Bronchial epithelial cell (primary cell): ENCODE measurements around the gene ZBTB38. TPM values are rescaled to one million over a fixed set of nuclear protein-coding genes. Genes with fewer than 3 reads are reported as not detected.
A peak's percentile ranks its signal among the peaks of the same experiment; 100 is the strongest.

Source experiments
- DNase-seq: peaks from one replicate; pipeline ENCODE4 v3.0.0-alpha.2; 2010; ENCODE audit warnings: low read depth
- FAIRE-seq: peaks from 2 replicates; lab custom pipeline; 2011; peaks lifted over from hg19 to GRCh38; lab: Jason Lieb, UNC
- H3K27me3 ChIP-seq: 2 replicates; pipeline ENCODE4 v1.5.1; 2011; ENCODE audit warnings: low read length; ENCODE audit not compliant: control insufficient read depth, insufficient read depth
- H3K36me3 ChIP-seq: 2 replicates; pipeline ENCODE4 v1.5.1; 2011; ENCODE audit warnings: low read length; ENCODE audit not compliant: control insufficient read depth, insufficient read depth
- H3K4me3 ChIP-seq: 2 replicates; pipeline ENCODE4 v1.5.1; 2011; ENCODE audit warnings: mild to moderate bottlenecking, low read depth, low read length, control low read depth
- total RNA-seq: library from RNA; depleted of rRNA; stranded (reverse); fragments of >200 nt; gene quantifications from 2 replicates; pipeline ENCODE4 v1.2.1, GENCODE V29; 2014
- TF ChIP-seq, protein P1 (sequence below): IDR thresholded peaks from 2 replicates; pipeline ENCODE4 v1.5.1; 2011; ENCODE audit warnings: mild to moderate bottlenecking, moderate library complexity, low read length, control low read depth, inconsistent platforms; ENCODE audit not compliant: insufficient read depth, severe bottlenecking

Gene ZBTB38
- total RNA-seq, 1 donor from 2014 or later: 59.0 TPM

- Histone ChIP-seq H3K27me3 (no peaks in the 10 kb centered on the region), H3K36me3 (no peaks in the 10 kb centered on the region), H3K4me3 (no peak overlapping the region)
- no peak for DNase-seq
- TF ChIP-seq, protein P1, sequence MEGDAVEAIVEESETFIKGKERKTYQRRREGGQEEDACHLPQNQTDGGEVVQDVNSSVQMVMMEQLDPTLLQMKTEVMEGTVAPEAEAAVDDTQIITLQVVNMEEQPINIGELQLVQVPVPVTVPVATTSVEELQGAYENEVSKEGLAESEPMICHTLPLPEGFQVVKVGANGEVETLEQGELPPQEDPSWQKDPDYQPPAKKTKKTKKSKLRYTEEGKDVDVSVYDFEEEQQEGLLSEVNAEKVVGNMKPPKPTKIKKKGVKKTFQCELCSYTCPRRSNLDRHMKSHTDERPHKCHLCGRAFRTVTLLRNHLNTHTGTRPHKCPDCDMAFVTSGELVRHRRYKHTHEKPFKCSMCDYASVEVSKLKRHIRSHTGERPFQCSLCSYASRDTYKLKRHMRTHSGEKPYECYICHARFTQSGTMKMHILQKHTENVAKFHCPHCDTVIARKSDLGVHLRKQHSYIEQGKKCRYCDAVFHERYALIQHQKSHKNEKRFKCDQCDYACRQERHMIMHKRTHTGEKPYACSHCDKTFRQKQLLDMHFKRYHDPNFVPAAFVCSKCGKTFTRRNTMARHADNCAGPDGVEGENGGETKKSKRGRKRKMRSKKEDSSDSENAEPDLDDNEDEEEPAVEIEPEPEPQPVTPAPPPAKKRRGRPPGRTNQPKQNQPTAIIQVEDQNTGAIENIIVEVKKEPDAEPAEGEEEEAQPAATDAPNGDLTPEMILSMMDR: no peak
- no peak for FAIRE-seq
Observed at GRCh38 chr3:141354517-141354916, 13.8 kb upstream of the ZBTB38 start.

GRCh38 chr3:141355242-141355641 lies 13.1 kb upstream of the ZBTB38 start:
- Histone ChIP-seq H3K27me3 (no peaks in the 10 kb centered on the region), H3K36me3 (no peaks in the 10 kb centered on the region), H3K4me3 (no peak overlapping the region)
- FAIRE-seq (no peak), DNase-seq (no peak)
- TF ChIP-seq, protein P1: no peak

DNA sequence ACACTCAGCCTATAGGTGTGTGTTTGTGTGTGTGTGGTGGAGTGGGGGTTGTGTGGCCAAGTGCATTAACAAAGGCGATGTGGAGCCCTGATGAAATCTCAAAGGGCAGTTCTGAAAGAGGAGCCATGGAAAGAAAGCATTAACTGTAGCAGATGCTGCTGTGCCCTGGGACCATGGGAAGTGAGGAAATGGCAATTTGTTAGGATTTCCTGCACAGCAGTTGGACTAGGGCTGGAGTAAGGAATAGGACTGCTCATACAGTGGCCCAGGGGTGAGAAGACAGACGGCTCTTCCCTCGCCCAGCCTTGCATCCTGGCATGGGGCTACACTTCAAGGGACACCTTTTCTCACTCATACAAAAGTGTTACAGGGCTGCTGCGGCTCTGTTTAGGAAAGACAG lies 12.3 kb upstream of the ZBTB38 start:
- H3K27me3 ChIP-seq: no peaks in the 10 kb centered on the region
- no peak for DNase-seq
- TF ChIP-seq, protein P1: no peak
- no peak for FAIRE-seq
- H3K4me3 ChIP-seq: no peak overlapping the region
- no peaks in the 10 kb centered on the region for H3K36me3 ChIP-seq

- TF ChIP-seq, protein P1: peak; percentile 75
- Histone ChIP-seq H3K4me3 (no peak overlapping the region), H3K36me3 (no peaks in the 10 kb centered on the region), H3K27me3 (no peaks in the 10 kb centered on the region)
- DNase-seq: peak; percentile 73
- FAIRE-seq: no peak
Observed at GRCh38 chr3:141360888-141361598, 7.3 kb upstream of the ZBTB38 start.

DNA sequence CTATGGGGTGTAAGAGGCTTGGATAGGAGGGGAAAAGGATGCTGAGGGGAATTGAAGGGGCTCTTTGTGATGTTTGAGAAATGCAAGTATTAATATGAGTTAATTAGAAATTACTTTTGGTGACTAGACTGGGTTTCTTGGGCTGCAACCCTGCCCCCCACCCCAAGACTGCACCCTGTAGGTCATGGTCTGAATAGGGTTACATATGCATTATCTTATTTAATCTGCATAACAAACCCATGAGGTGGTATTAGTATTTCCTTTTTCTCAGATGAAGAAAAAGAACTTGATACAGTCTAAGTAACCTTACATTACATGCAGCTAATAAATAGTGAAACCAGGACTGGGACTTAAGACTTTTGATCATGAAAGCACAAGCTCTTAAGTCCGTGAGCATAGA lies 5.6 kb upstream of the ZBTB38 start:
- no peaks in the 10 kb centered on the region for H3K27me3 ChIP-seq
- FAIRE-seq: no peak
- no peak for DNase-seq
- no peaks in the 10 kb centered on the region for H3K36me3 ChIP-seq
- TF ChIP-seq, protein P1: no peak
- H3K4me3 ChIP-seq: no peak overlapping the region

DNA sequence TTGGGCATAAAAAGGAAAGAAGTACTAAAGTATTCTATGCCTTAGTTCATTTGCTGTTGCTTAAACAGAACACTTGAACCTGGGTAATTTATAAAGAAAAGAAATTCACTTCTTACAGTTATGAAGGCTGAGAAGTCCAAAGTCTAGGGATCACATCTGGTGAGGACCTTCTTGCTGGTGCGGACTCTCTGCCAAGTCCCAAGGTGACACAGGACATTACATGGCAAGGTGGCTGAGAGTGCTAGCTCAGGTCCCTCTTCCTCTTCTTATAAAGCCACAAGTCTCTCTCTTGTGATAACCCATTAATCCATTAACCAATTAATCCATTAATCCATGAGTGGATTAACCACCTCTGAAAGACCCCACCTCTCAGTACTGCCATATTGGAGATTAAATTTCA lies 3.1 kb upstream of the ZBTB38 start:
- TF ChIP-seq, protein P1: no peak
- FAIRE-seq: no peak
- DNase-seq: no peak
- no peak overlapping the region for H3K4me3 ChIP-seq
- H3K36me3 ChIP-seq: no peaks in the 10 kb centered on the region
- H3K27me3 ChIP-seq: no peaks in the 10 kb centered on the region
